Stimulated activated CD8-positive, alpha-beta memory T cell treated with anti-CD3 and anti-CD28 coated beads, Interleukin-4, amount 100 ng/mL, for 24 hours (primary cell): ENCODE measurements around the gene IFIT3.

ENCODE experiments used
- DNase-seq: peaks from one replicate; pipeline ENCODE4 v3.0.0-alpha.2; 2020; ENCODE audit warnings: low read depth

Gene IFIT3

DNA sequence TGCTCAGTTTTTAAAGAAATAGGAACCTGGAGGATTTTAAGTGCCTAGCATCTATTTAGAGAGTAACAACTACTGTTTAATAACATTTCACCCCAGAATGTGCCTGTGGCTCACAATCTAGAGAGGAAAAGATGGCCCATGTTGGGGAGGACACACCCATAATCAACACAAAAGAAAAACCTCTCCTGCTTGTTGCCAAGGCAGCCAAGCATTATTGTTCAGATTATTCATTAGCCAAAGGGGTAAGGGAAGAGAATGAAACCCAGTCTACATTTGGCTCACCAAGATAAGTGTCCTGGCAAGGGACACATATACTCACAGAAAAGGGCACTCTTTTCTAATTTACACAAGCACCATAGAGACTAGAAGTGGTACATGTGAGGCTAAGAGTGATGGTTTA lies 32.4 kb downstream of the IFIT3 start:
- DNase-seq, result no peak

- no peak for DNase-seq
Measured at GRCh38 chr10:89362929-89363328, 35.1 kb downstream of the IFIT3 start.

- DNase-seq, result no peak
Measured at GRCh38 chr10:89363729-89364442, 36.1 kb downstream of the IFIT3 start.

- DNase-seq, result no peak
Measured at GRCh38 chr10:89364531-89364930, 36.7 kb downstream of the IFIT3 start.

GRCh38 chr10:89367529-89367928 lies 39.7 kb downstream of the IFIT3 start:
- DNase-seq, result no peak

- DNase-seq, result no peak
Measured at GRCh38 chr10:89368129-89368528, 40.3 kb downstream of the IFIT3 start.

GRCh38 chr10:89369156-89370105 lies 41.6 kb downstream of the IFIT3 start:
- no peak for DNase-seq

- DNase-seq, result no peak
Measured at GRCh38 chr10:89371079-89371478, 43.3 kb downstream of the IFIT3 start.

- no peak for DNase-seq
Measured at GRCh38 chr10:89371987-89372386, 44.2 kb downstream of the IFIT3 start.

DNA sequence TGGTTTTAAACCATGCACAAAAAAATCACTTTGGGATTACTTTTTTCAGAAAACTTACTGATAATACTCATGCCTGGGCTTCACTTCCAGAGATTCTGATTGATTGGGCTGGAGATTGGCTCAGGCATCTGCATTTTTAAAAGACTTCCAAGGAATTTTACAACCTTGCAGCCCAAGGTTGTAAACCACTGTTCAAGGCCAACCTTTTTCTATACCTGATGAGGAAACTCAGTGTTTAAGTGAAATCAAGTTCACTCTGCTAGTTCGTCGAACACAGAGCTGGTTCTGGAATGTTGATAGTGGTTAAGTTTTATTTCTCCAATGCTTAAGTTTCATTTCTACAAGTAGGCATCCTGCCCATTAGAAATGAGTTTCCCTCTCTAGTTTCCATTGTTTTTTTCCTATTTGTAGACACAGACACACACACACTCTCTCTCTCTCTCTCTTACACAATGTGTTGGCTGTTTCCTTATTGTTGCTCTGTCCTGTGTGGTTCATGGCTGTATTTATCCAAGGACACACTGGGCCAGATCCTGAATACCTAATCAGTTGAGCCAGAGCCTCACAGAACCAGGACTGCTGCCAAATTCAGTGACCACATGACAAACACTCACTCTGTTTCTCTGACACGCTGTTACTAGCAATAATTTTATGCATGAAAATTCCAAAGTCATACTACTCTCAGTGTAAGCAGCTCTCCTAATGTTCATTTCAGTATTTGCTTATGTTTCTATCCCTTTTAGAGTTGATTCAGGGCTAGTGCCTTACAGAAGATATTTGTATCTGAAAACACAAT lies 46.3 kb downstream of the IFIT3 start:
- no peak for DNase-seq

DNA sequence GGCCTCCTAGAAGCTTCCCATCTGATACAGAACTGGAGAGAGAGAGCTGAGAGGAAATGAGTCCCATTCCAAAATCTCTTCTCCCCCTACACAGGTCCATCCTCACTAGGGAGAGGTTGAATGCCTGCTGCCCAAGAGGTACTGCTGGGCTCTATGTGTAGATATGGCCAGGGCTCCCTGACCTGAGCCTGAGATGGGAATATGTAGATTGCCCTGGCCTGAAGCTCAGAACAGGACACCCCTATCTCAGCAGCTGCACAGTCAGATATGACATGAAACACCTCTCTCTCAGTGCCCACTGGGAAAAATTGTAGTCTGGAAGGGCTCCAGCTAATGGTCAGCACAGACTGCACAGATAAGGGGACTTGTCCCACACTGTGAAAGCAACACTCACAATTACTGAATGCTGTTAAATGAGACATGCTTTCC lies 46.9 kb downstream of the IFIT3 start:
- DNase-seq, result no peak

DNA sequence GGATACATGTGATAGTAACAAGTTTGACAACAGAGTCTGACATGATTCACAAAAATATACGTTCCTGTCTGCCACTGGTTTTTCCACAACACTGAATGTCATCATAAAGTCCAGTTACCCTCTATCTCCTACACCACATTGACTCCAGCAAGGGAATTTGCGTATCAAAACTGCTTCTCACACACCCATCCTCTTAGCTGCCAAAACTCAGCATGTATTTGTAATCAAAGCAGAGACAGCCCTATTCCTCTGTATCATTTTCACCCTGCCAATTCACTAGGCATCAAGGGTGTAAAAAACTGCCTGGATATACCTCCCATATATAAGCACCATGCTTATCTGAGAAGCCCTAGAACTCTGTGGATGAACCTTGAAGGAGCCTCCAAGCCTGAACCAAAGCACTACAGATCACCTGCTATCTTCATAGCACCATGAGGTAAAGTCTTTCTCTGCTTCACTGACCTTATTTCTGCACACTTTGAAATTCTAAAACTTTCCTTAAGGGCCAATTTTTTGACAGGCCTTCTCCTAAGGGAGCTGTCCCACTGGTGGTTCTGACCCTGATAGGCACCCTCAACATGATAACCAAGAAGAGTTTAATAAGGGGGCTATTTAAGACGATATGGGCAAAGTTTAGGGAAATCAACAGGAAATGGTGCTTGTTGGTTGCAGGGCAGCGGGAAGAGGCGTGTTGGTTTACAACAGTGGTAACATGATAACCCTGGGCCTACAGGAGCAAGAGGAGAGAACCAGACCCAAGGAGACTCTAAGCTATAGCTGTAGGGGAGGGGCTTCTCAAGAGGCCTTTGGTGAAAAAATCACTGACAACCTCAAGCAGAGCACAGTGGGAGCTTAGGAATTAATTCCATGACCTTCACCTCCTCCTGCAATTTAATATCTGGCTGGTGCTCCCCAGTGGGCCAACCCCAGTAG lies 50.2 kb downstream of the IFIT3 start, which contains the start of gene IFIT1B:
TSS of gene IFIT1B (plus strand) at position 352 of the 933 bp plus-strand sequence. CDS start at position 432, 80 bp downstream.
- no peak for DNase-seq

DNA sequence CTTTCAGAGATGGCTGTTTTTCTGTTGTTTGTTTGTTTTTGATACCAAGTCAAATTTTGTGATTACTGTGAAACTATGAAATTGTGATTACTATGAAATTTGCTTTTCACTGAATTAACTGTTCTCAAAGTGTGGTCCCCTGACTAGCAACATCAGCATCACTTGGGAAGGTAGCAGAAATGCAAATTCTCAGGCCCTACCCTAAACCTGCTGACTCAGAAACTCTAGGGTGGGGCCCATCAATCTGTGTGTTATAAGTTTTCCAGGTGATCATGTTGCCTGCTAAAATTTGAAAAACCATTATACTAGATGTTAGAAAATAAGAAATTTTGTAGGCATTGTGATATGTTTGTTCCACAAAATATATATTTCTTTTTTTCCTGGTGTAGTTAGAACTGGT lies 51.3 kb downstream of the IFIT3 start:
- no peak for DNase-seq

DNA sequence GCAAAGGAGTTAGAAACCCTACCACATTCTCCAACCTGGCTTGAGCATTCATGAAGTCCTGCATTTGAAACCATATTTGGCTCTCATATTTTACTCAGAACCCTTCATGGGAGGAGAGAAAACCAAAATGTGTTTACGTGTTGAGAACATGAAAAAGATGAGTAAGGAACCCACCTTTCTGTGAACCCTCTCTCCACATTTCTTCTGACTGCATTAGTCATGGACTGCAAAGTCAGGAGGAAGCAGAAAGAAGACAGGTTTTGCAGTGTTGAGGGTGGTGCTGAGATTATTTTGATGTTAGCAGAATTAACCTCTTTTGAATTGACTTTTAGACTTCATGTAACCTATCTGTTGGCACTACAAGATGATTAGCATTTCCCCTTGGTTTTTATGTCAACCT lies 55.0 kb downstream of the IFIT3 start:
- DNase-seq, result no peak

DNA sequence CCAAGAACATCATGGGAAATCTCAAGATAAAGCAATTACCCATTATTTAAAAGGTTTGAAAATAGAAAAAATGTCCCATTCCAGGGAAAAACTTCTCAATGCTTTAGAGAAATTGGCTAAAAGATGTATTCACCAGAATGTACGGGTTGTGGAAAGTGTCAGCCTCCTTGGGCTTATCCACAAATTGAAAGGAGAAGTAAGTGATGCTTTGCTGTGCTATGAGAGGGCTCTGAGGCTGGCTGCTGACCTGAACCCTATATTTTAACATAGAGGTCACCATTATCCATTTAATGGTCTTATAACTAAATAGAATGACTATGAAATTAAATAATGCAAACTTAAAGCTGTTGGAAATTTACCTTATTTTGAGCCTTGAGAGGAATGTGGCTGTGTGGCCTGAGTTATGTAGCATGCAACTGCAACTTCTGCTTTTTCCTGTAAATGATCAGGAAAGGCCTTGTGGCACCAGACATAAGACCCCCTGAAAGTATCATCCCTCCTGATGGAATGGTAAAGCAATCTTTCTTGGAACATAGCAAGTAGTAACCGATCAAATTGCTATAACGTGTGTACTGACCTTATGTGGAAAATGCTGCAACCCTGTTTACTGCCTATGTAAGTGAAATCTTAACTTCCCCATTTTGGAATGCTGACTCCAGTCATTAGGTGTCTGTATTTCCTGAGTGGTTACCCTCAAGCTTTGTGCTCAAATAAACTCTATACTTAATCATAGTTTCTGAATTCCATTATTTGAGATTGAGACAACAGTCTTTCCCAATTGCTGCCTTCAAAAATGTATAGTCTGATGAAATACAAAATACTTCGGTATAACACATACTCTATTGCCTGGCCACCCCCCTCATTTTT lies 56.9 kb downstream of the IFIT3 start:
- no peak for DNase-seq

DNA sequence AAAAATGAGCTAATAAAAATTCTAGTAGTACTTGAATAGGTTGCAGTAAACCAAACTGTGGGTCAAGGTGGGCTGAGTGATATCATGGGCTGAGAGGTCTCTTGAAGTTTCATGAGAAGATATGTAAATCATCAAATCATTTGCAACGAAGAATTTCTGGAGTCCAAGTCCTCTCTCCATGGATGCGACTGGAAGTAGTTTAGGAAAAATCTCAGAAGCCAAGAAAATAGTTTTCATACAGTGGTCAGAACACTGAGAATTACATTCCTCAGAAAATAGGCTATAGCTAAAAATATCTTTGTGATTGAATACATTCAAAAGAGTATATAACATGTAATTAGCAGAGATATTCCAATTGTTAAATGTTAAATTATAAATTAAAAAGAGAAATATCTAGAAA lies 61.0 kb downstream of the IFIT3 start:
- no peak for DNase-seq

- DNase-seq, result no peak
Measured at GRCh38 chr10:89389254-89389653, 61.5 kb downstream of the IFIT3 start.
